ENCODE results near the gene KTN1.

- TF ChIP-seq EZH2 (IDR thresholded peaks at IDR 0.05; ENCODE audit: borderline replicate concordance, low read depth, low read length, severe bottlenecking) = no peak
- TF ChIP-seq CTCF (IDR thresholded peaks at IDR 0.05; ENCODE audit: borderline replicate concordance, extremely low read depth, low read length, poor library complexity, severe bottlenecking) = no peak
Measured at GRCh38 chr14:55603401-55603953, 23.5 kb downstream of the KTN1 start.
